Measurements from ENCODE around the gene RNF135.
"Not testable (repeated sequence)": the region's sequence is repeated elsewhere in the genome, so short reads cannot be mapped to it uniquely, and the experiment has no call there.

The RNF135 gene

DNA sequence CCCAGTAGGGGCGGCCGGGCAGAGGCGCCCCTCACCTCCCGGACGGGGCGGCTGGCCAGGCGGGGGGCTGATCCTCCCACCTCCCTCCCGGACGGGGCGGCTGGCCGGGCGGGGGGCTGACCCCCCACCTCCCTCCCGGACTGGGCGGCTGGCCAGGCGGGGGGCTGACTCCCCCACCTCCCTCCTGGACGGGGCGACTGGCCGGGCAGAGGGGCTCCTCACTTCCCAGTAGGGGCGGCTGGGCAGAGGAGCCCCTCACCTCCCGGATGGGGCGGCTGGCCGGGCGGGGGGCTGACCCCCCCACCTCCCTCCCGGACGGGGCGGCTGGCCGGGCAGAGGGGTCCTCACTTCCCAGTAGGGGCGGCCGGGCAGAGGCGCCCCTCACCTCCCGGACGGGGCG, 9.1 kb downstream of the RNF135 start:
- no CpG with 5 or more reads among the region's 33 CpGs for WGBS, 2 experiments (ENCODE audit: insufficient coverage in 2 of 2)
- not testable (repeated sequence) for H3K36me3 ChIP-seq (ENCODE audit: control insufficient read depth, insufficient read depth, low read length); H3K9me3 ChIP-seq (ENCODE audit: control insufficient read depth, low read length); H3K4me3 ChIP-seq (ENCODE audit: extremely low read depth, insufficient read depth, low read length, poor library complexity, severe bottlenecking); H3K4me1 ChIP-seq (ENCODE audit: control insufficient read depth, insufficient read depth, low read length, poor library complexity, severe bottlenecking); H3K27ac ChIP-seq (ENCODE audit: low read depth, low read length, severe bottlenecking)

- Histone ChIP-seq H3K4me3 (ENCODE audit: extremely low read depth, insufficient read depth, low read length, poor library complexity, severe bottlenecking) (no peak overlapping the region), H3K4me1 (ENCODE audit: control insufficient read depth, insufficient read depth, low read length, poor library complexity, severe bottlenecking) (no peaks in the 10 kb centered on the region), H3K27ac (ENCODE audit: low read depth, low read length, severe bottlenecking) (no peak overlapping the region), H3K36me3 (ENCODE audit: control insufficient read depth, insufficient read depth, low read length) (peaks cover 3% of the 10 kb centered on the region), H3K9me3 (ENCODE audit: control insufficient read depth, low read length) (no peaks in the 10 kb centered on the region)
- 81 to 100% methylated on average over 4 to 7 of the region's 8 CpGs for WGBS, 2 experiments (ENCODE audit: insufficient coverage in 2 of 2)
Measured at GRCh38 chr17:30981531-30982519, 11.0 kb downstream of the RNF135 start.

DNA sequence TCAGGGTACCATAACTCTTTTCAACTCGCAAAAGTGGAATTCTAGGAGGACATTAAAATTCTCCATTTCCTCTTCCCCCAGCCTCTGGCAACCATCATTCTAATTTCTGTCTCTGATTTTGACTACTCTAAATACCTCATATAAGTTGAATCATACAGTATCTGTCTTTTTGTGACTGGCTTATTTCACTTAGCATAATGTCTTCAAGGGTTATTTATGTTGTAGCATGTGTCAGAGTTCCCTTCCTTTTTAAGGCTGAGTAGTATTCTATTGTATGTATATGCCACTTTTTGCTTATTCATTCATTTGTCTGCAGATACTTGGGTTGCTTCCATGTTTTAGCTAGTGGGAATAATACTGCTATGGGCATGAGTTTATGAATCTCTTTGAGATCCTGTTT, 12.0 kb downstream of the RNF135 start:
- Histone ChIP-seq H3K4me1 (ENCODE audit: control insufficient read depth, insufficient read depth, low read length, poor library complexity, severe bottlenecking) (no peaks in the 10 kb centered on the region), H3K4me3 (ENCODE audit: extremely low read depth, insufficient read depth, low read length, poor library complexity, severe bottlenecking) (no peak overlapping the region), H3K27ac (ENCODE audit: low read depth, low read length, severe bottlenecking) (no peak overlapping the region), H3K36me3 (ENCODE audit: control insufficient read depth, insufficient read depth, low read length) (peaks cover 3% of the 10 kb centered on the region), H3K9me3 (ENCODE audit: control insufficient read depth, low read length) (no peaks in the 10 kb centered on the region)
- 86 to 100% methylated on average over 1 of the region's 1 CpG for WGBS, 2 experiments (ENCODE audit: insufficient coverage in 2 of 2)

DNA sequence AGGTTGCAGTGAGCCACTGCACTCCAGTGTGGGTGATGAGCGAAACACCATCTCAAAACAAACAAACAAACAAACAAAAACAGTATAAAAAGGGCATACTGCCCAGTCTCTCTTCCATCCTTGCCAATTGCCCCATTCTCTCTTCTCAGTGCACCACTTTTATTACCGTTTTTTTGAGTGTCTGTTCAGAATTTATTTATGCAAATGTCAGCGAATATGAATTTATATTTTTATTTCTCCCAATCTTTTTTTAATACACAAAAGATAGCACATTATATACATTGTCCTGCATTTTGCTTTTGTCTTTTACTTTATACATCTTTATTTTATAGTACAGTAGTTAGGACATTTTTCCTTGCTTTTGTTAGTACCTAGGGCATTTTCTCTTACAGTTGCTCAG, 19.6 kb downstream of the RNF135 start:
- Histone ChIP-seq H3K27ac (ENCODE audit: low read depth, low read length, severe bottlenecking) (no peak overlapping the region), H3K4me1 (ENCODE audit: control insufficient read depth, insufficient read depth, low read length, poor library complexity, severe bottlenecking) (no peaks in the 10 kb centered on the region), H3K36me3 (ENCODE audit: control insufficient read depth, insufficient read depth, low read length) (peaks cover 3% of the 10 kb centered on the region), H3K4me3 (ENCODE audit: extremely low read depth, insufficient read depth, low read length, poor library complexity, severe bottlenecking) (no peak overlapping the region), H3K9me3 (ENCODE audit: control insufficient read depth, low read length) (no peaks in the 10 kb centered on the region)
- WGBS, 2 experiments (ENCODE audit: insufficient coverage in 2 of 2) = 100% methylated on average over 1 of the region's 3 CpGs; no CpG with 5 or more reads in 1 of the 2 experiments

GRCh38 chr17:30992551-30992950, 21.7 kb downstream of the RNF135 start:
- Histone ChIP-seq H3K9me3 (ENCODE audit: control insufficient read depth, low read length) (no peaks in the 10 kb centered on the region), H3K27ac (ENCODE audit: low read depth, low read length, severe bottlenecking) (no peak overlapping the region), H3K4me1 (ENCODE audit: control insufficient read depth, insufficient read depth, low read length, poor library complexity, severe bottlenecking) (no peaks in the 10 kb centered on the region), H3K4me3 (ENCODE audit: extremely low read depth, insufficient read depth, low read length, poor library complexity, severe bottlenecking) (no peak overlapping the region), H3K36me3 (ENCODE audit: control insufficient read depth, insufficient read depth, low read length) (peaks cover 4% of the 10 kb centered on the region)
- WGBS, 2 experiments (ENCODE audit: insufficient coverage in 2 of 2) = 80% methylated on average over 1 of the region's 3 CpGs; no CpG with 5 or more reads in 1 of the 2 experiments

- H3K27ac ChIP-seq (ENCODE audit: low read depth, low read length, severe bottlenecking) = no peak overlapping the region
- 90% methylated on average over 3 of the region's 3 CpGs; no CpG with 5 or more reads in 1 of the 2 experiments for WGBS, 2 experiments (ENCODE audit: insufficient coverage in 2 of 2)
- H3K36me3 ChIP-seq (ENCODE audit: control insufficient read depth, insufficient read depth, low read length) = peaks cover 19% of the 10 kb centered on the region
- no peaks in the 10 kb centered on the region for H3K4me1 ChIP-seq (ENCODE audit: control insufficient read depth, insufficient read depth, low read length, poor library complexity, severe bottlenecking)
- H3K9me3 ChIP-seq (ENCODE audit: control insufficient read depth, low read length) = no peaks in the 10 kb centered on the region
- H3K4me3 ChIP-seq (ENCODE audit: extremely low read depth, insufficient read depth, low read length, poor library complexity, severe bottlenecking) = no peak overlapping the region
Measured at GRCh38 chr17:30995347-30995746, 24.5 kb downstream of the RNF135 start.

- Histone ChIP-seq H3K9me3 (ENCODE audit: control insufficient read depth, low read length) (no peaks in the 10 kb centered on the region), H3K27ac (ENCODE audit: low read depth, low read length, severe bottlenecking) (no peak overlapping the region), H3K36me3 (ENCODE audit: control insufficient read depth, insufficient read depth, low read length) (peaks cover 19% of the 10 kb centered on the region), H3K4me3 (ENCODE audit: extremely low read depth, insufficient read depth, low read length, poor library complexity, severe bottlenecking) (no peak overlapping the region), H3K4me1 (ENCODE audit: control insufficient read depth, insufficient read depth, low read length, poor library complexity, severe bottlenecking) (no peaks in the 10 kb centered on the region)
- WGBS, 2 experiments (ENCODE audit: insufficient coverage in 2 of 2) = 91% methylated on average over 1 of the region's 3 CpGs; no CpG with 5 or more reads in 1 of the 2 experiments
Measured at GRCh38 chr17:30996486-30996885, 25.6 kb downstream of the RNF135 start.

DNA sequence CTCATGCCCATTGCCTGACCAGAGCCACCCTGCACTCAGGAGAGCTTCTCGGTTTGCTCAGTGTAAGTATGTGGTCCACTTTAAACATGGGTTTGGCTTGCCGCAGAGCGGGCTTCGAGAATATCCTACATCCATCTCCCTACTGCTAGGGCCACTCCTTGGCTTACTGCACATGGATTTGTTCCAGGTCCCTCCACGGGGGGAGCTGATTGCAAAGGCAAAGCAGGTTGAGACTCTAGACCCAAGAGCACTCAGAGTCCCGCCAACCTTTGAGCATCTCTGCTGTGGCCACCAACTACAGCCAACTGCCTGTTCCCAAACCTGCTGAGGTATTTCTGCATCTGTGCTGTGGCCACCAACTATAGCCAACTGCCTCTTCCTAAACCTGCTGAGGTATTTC, 26.4 kb downstream of the RNF135 start:
- Histone ChIP-seq H3K4me3 (ENCODE audit: extremely low read depth, insufficient read depth, low read length, poor library complexity, severe bottlenecking) (no peak overlapping the region), H3K36me3 (ENCODE audit: control insufficient read depth, insufficient read depth, low read length) (peaks cover 19% of the 10 kb centered on the region), H3K27ac (ENCODE audit: low read depth, low read length, severe bottlenecking) (no peak overlapping the region), H3K9me3 (ENCODE audit: control insufficient read depth, low read length) (no peaks in the 10 kb centered on the region), H3K4me1 (ENCODE audit: control insufficient read depth, insufficient read depth, low read length, poor library complexity, severe bottlenecking) (no peaks in the 10 kb centered on the region)
- WGBS, 2 experiments (ENCODE audit: insufficient coverage in 2 of 2) = 88 to 96% methylated on average over 2 to 6 of the region's 6 CpGs

- no peaks in the 10 kb centered on the region for H3K9me3 ChIP-seq (ENCODE audit: control insufficient read depth, low read length)
- peaks cover 19% of the 10 kb centered on the region for H3K36me3 ChIP-seq (ENCODE audit: control insufficient read depth, insufficient read depth, low read length)
- no peak overlapping the region for H3K4me3 ChIP-seq (ENCODE audit: extremely low read depth, insufficient read depth, low read length, poor library complexity, severe bottlenecking)
- H3K27ac ChIP-seq (ENCODE audit: low read depth, low read length, severe bottlenecking) = no peak overlapping the region
- H3K4me1 ChIP-seq (ENCODE audit: control insufficient read depth, insufficient read depth, low read length, poor library complexity, severe bottlenecking) = no peaks in the 10 kb centered on the region
- 94 to 98% methylated on average over 4 of the region's 5 CpGs for WGBS, 2 experiments (ENCODE audit: insufficient coverage in 2 of 2)
Measured at GRCh38 chr17:30997842-30998241, 27.0 kb downstream of the RNF135 start.

GRCh38 chr17:31002047-31002446, 31.2 kb downstream of the RNF135 start:
- H3K4me1 ChIP-seq (ENCODE audit: control insufficient read depth, insufficient read depth, low read length, poor library complexity, severe bottlenecking) = no peaks in the 10 kb centered on the region
- peaks cover 21% of the 10 kb centered on the region for H3K36me3 ChIP-seq (ENCODE audit: control insufficient read depth, insufficient read depth, low read length)
- H3K9me3 ChIP-seq (ENCODE audit: control insufficient read depth, low read length) = peaks cover 4% of the 10 kb centered on the region
- H3K4me3 ChIP-seq (ENCODE audit: extremely low read depth, insufficient read depth, low read length, poor library complexity, severe bottlenecking) = no peak overlapping the region
- WGBS, 2 experiments (ENCODE audit: insufficient coverage in 2 of 2) = 94% methylated on average over 6 to 7 of the region's 7 CpGs
- no peak overlapping the region for H3K27ac ChIP-seq (ENCODE audit: low read depth, low read length, severe bottlenecking)
